ENCODE data around the gene METTL3.

DNA sequence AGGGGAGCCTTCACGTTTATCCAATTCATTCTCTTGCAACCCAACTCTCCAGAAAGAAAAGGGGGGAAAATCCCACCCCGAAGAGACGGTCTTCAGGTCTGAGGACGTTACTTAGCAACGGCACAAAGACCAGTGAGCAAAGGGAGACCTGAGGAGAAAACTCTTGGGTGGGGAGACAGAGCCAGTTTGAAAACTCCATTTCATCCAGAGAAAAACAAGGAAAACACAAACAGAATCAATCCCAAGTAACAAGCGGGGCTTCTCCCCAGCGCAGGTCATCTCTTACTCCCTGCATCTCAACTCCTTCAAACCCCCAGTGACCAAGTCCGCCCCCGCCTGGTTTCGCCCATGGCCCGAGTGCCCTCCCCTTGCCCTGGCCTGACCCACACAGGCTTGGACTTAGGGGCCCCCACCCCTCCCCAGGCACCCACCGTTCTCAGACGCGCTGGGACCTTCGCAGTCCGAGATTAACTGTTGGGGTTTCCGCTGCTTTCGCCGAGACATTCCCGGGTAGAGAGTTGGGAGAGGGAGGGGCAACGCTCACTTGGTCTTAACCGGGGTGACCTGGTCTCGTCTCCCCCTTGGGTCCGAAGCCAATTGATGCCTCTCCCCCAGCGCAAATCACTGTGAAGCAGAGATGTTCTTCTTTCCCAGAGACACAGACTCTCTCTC, 25.4 kb upstream of the METTL3 start:
- TF ChIP-seq CTCF (IDR thresholded peaks at IDR 0.05): no peak
- TF ChIP-seq POLR2A (IDR thresholded peaks at IDR 0.05): no peak
